Inferior parietal cortex (tissue), 1 donor: Measurements from ENCODE around the gene MCCD1.

Experiments
- DNase-seq: peaks from one replicate; pipeline ENCODE4 v3.0.0-alpha.2; 2016; ENCODE audit errors: extremely low spot score

MCCD1 gene

GRCh38 chr6:31510007-31510406 lies 18.8 kb upstream of the MCCD1 start:
- no peak for DNase-seq

- no peak for DNase-seq
Measured at GRCh38 chr6:31513456-31514165, 15.2 kb upstream of the MCCD1 start.

GRCh38 chr6:31521835-31522234 lies 6.9 kb upstream of the MCCD1 start:
- no peak for DNase-seq

- DNase-seq = no peak
Measured at GRCh38 chr6:31525553-31525931, 3.2 kb upstream of the MCCD1 start.

- no peak for DNase-seq
Measured at GRCh38 chr6:31525932-31526591, 2.7 kb upstream of the MCCD1 start.

- no peak for DNase-seq
Measured at GRCh38 chr6:31528307-31528777, 420 bp upstream of the MCCD1 start.

- no peak for DNase-seq
Measured at GRCh38 chr6:31529329-31530150, 778 bp downstream of the MCCD1 start.

GRCh38 chr6:31530659-31531058 lies 1.9 kb downstream of the MCCD1 start:
- DNase-seq = no peak

- DNase-seq = no peak
Measured at GRCh38 chr6:31531162-31531561, 2.4 kb downstream of the MCCD1 start.

GRCh38 chr6:31531771-31532643 lies 3.2 kb downstream of the MCCD1 start:
- DNase-seq = no peak

GRCh38 chr6:31532644-31533454 lies 4.1 kb downstream of the MCCD1 start:
- DNase-seq = no peak

- no peak for DNase-seq
Measured at GRCh38 chr6:31533455-31533841, 4.7 kb downstream of the MCCD1 start.

GRCh38 chr6:31534011-31534410 lies 5.2 kb downstream of the MCCD1 start:
- DNase-seq = no peak

GRCh38 chr6:31534521-31535040 lies 5.8 kb downstream of the MCCD1 start:
- no peak for DNase-seq

GRCh38 chr6:31535538-31536324 lies 7.0 kb downstream of the MCCD1 start:
- DNase-seq = no peak

- DNase-seq = no peak
Measured at GRCh38 chr6:31538805-31539400, 10.1 kb downstream of the MCCD1 start.

- no peak for DNase-seq
Measured at GRCh38 chr6:31540640-31541039, 11.9 kb downstream of the MCCD1 start.

- peak; percentile 32 for DNase-seq
Measured at GRCh38 chr6:31541059-31541657, 12.4 kb downstream of the MCCD1 start.
